GM19328 (cell line): Measurements from ENCODE around the gene SMIM35.

Experiments used
- ATAC-seq: cut with Tn5 transposase; IDR thresholded peaks from one replicate; pipeline ENCODE4 v1.9.1; 2021; ENCODE audit warnings: mild to moderate bottlenecking, moderate library complexity; ENCODE audit not compliant: unreplicated experiment

Gene SMIM35

DNA sequence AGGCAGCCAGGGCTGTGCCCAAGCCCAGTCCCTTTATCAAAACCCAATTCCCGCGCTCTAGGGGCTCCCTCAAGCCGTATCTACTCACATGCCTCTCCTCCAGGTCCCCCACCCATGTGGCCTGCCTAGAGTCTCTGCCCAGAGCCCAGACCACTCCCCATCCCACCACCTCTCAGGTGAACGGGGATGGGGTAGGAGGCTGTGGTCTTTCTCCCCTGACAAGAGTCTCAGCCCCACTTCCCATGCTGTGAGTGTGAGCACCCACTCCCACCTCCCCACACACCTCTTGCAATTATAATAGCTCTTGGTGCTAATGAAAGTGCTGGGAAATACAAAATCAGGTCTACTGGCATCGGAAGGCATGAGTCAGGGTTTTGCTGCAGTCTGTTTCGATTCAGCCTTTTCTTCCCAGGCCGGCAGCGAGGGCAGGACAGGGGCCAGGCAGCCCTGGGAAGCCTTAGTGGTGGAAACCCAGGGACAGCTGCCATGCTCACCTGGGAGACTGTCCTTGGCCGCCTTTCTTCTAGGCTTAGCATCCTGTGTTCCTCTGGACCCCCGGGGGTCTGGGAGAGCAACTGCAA is 26.6 kb downstream of the SMIM35 start:
- ATAC-seq: no peak

DNA sequence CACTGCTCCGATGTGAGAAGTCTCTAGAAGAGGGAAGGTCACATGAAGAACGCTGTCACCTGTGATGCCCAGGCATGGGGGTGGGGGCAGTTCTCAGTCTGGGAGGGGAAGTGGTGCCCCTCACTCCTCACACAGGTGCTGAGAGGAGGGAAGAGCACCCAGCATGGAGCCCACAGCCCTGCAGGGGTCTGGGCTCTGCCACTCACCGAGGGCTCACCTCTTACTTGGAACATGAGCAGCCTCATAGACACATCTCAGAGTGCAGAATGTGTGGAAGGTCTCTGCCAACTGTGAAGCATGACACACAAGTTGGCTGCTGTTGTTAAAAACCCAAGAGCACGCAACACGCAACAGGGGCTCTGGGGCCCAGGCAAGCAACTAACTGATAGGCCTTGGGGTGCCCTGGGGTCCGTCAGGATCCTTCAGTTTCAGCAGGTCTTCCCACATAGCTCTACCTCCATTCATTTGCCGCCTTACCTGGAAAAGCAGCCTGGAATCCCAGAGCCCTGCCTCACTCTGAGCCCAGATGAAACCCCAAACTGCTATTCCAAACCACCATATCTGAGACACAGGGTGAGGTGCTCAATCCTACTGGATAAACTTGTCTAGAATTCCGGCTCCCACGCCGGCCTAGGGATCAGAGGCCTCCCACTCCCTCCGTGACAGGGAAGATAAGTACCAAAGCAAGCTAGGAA is 27.4 kb downstream of the SMIM35 start:
- ATAC-seq: no peak

DNA sequence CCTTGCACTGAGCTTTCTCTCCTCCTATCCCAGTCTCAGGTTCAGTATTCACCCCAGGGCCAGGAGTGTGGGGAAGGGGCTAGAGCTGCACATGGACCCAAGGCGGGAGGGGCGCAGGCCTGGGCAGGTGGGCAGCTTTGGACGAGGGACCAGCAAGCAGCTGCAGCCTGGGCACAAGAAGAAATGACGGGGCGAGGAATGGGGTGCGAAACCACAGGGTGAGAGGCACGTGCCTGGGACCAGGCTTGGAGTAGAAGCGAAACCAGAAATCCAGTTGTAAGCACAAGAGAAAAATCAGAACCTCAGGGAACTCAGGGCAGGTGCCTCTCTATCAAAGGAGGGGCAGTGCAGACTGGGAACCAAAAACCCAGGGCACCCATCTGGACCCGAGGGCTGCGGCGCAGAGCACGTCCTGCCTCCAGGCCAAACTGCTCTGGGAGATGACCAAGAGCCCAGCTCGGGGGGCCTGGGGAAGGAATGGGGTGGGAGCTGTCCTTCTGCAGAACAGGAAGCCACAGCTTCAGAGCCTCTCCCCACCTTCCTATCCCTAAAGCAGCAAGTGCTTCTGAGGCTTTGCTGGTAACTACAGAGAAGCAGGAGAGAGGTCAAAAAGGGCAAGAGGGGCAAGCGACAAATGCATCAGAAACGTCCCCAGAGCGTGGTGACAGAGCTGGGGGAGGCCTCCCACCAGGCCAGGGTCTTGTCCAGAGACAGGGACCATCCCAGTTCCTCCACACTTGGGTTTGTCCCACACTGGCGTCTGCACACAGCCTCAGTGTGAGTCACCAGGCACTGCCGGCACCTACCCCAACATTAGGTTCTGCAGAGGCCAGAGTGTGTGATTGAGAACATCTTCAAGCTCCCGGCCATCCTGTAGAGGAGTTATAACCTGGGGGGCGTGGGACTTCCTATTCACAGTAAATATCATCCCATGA is 28.2 kb downstream of the SMIM35 start:
- ATAC-seq: no peak

DNA sequence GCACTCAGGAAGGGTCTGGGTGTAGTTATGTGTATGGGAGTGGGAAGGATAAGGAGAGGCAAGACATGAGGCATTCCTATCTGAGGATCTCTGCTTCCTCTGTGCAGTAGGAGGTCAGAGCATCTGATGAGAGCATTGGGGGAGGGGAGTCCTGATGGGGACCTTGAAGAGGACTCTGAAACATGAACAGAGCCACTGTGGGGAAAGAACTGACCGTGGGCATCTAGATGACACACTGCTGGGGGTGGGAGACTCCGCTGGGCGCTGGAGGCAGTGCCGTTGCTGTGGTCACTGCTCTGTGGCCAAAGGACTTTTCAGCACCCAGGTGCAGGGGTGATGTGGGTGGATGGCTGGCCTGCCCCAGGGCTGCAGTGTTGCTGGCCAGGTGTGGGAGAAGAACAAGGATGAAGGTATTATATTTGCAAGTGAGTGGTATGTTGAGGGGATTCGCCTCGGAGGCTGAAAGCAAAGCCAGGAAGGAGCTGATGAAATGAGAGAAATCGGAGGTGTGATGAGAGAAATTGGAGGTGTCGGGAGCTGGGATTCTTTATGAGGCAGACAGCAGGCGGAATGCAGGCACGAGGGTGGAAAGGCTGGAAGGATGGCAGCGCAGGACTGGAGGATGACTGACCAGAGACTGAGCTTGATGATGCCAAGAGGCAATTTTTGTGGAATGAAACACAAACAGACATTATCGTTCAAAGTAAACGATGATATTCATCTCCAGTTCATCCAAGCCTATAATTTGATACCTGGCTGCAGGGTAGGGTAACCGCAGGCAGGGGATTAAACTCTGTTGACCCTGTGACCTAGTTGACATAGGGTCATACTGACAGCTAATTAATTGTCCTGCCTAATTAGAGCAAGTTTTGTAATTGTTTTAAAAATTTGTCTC is 29.3 kb downstream of the SMIM35 start:
- ATAC-seq: no peak

DNA sequence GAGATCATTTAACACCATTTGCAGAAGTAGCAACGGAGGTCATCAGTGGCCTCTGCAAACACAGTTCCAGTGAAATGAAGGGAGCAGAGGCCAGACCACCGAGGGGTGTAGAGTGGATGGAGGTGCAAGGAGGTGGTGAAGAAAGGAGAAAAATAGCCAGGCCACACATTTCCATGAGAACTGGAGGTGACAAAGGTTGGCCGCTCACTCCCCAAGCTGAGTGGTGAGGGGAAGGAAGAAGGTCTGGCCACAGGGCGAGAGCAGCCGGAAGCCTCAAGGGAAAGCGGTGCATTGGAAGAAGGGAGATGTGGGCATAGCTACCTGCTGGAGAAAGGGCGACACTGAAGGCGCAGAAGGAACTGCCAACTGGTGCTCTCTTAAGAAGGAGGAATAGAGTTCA is 30.0 kb downstream of the SMIM35 start:
- no peak for ATAC-seq

DNA sequence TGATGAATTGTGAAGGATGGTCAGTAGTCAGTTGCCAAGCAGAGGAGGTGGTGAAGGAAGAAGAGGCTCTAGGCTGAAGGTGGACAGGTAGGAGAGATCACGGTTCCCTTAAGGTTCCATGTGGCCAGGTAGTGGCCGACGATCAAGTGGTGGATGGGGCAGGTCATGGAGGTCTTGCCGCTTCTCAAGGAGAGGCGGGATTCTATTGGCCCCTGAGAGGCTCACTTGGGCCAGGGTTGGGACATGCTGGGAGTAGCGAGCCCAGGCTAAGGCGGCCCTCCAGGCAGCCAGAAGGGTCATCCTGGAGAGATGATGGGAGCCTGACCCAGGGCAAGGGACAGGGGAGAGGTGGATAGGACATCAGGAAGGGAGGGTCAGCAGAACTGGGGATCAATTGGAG is 30.8 kb downstream of the SMIM35 start:
- ATAC-seq: no peak

DNA sequence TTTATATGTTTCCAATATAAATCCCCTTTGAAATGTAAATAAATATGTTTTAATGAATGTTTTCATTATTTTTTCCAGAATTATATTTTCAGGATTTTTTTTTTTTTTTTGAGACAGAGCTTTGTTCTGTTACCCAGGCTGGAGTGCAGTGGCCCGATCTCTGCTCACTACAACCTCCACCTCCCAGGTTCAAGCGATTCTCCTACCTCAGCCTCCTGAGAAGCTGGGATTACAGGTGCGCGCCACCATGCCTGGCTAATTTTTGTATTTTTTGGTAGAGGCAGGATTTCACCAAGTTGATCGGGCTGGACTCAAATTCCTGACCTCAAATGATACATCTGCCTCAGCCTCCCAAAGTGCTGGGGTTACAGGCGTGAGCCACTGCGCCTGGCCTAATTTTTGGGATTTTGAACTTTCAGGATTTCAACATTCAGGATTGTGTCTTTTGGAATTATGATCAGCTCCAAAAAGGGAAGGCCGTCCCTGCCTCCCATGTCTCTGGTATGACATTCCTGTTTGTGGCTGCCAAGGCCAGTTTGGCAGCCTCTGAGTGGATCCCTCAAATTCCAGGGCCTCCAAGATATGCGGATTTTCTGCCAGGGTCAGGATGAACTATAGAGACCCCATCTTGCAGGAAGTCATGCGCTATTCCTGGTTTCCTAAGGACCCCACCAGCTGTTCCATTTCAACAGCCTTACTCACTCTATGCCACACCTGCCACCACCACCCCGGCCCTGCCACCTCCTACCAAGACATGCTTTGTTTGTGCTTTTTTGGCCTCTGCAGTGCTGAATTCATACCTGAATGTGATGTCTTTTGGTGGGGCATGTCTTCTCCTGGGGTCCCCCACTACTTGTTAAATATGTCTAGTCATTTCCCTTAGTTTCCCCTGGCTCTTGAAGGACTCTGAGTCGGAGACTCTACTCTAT is 31.8 kb downstream of the SMIM35 start:
- no peak for ATAC-seq

DNA sequence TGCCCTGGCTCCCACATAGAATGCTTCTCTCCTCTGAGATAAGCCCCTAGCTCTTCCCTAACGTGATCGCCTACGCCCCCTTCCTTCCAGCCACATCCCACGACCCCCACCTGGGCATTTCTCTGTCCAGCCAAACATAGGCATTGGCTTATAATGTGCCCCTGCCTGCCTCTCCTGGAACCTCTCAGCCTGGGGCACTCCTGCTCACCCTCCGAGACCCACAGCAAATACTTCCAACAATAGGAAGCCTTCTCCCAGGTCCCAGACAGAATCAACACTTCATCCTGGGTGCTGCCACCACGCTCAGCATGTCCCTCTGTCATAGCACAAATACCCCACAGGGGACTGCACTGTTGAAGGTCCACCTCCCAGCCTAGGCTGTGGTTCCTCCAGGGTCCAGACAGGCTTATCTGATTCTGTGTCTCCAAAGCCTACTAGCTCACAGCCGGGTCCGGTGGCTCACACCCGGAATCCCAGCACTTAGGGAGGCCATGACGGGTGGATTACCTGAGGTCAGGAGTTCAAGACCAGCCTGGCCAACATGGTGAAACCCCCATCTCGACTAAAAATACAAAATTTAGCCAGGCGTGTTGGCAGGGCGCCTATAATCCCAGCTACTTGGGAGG is 34.1 kb downstream of the SMIM35 start:
- ATAC-seq: no peak

DNA sequence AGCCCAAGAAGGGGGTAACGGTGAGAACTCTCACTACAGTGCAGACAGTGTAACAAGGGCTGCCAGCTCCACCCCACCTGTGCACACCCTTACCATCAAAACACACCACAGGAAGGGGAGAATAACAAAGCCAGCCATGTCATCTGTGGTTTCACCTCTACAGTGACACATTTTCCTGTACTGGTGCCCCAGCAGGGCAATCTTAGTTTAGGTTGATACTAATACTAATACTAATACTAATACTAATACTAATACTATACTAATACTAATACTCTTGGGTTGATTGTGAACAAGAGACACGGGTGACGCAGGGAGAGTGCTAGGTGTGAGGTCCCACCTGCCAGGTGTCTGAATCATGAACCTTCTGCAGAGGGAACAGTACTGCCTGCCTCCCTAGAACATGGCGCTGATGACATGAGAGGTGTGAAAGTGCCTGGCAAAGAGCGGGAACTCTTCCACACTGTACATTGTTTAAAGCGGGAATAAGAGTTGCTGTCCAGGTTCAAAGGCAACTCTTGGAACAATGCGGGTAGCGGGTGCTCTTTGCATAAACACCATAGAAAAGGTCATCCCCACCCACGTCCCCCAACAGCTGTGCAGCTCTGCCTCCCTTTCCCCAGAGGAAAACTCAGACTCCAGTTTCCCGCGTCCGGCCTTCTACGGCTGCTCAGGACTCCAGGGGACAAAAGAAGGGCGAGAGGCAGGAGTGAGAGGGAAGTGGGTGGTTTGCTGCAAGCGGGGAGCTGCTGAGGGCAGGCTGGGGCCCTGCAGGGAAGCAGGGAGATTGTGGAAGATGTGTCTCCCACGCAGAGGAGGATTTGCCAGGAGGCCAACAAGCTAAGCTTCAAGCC is 34.9 kb downstream of the SMIM35 start:
- no peak for ATAC-seq

DNA sequence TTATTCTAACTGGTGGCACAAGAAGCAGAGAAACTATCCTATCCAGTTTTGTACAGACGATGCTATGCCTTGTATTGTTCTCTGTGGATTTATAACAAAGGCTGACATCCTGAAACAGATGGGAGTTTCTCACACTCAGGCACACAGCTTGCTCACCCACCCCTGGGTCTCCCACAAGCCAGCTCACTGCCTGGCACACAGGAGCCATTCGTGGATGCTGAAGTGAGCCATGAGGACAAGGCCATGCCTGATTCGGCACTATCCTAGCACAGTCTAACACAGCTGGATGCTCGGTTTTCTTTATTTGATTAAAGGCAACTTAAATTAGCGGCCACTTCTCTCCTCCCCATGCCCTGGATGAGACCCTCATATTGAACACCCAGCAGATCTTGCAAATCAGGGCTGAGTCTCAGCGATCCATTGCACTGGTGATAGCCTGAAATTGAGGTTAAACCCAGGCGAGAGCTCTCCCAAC is 35.6 kb downstream of the SMIM35 start:
- ATAC-seq: no peak

DNA sequence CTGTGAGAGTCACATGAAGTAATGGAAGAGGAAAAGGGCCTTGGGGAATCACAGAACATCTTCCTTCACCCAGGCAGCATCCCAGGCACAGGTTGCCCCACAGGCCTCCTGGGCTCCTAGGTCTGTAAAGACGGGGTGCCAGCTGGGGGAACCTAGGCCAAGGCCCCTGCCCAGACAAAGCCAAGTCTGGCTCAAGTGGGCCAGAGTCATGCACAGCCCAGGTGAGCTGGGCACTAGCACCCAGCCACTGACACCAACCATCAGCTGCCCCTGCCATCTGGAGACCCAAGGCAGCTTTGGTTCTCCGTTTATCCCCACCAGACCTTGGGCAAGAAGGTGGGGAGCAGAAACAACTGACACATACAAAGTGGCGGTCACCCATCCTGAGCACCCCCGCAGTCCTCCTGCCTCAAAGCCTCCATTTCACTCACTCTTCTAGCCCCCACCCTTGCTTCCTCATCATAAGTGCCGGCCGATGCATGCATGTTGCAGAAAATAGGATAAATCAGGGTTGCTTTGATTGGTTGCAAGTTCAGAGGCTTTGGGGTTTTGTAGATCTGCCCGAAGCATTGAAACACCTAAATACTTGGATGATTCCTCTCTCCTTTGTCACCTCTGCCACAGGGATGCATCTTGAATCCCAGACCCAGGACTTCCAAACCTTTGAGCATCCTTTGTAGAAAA is 36.4 kb downstream of the SMIM35 start:
- no peak for ATAC-seq

DNA sequence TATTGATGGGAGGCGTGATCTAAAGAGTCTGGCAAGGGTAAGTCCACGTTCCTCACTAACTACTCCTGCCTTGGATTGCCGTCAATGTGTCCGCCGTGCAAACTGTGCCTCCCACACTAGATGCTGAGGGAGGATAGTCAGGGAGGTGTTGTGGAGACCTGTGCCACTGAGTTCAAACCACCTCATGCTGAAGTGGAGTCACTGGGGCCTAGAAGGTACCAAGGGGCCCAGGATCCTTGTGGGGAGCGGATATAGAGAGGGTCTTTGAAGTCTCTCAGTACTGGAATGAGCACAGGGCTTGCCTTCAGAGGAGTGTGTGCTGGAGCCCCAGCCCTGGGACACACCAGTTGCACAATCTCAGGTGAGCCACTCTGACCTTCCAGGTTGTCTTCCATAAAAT is 37.0 kb downstream of the SMIM35 start:
- ATAC-seq: no peak

DNA sequence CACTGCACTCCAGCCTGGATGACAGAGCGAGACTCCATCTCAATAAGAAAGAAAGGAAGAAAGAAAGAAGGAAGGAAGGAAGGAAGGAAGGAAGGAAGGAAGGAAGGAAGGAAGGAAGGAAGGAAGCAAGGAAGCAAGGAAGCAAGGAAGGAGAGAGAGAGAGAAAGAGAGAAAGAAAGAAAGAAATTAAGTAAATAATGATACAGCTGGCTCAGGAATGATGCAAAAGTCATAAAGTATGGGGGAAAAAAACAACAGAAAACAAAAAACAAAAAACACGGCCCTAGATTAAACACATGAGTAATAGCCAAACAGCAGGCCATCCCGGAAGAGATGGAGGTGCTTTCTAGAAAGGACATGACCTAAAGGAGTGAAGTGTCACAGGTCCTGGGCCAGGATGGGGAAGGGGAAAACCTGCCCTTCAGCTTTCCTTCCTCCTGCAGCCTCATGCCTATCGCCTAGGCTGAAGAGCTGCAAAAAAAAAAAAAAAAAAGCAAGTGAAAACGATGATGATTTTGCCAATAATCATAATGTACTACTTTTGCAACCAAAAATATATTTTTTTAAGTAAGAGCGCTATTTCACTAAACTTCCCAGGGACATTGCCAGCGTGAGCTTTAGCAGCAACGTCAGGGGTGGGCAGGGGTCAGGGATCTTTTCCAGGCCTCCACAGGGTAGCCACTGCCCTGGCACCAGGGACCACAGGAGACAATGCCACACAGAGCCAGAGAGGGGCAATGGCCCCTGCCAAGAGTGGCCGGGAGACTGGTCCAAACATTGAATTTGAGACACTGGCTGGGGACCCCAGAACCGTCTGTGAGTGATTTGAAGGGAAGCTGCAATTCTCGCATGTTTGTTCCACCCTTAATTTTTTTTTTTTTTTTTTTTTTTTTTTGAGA is 38.0 kb downstream of the SMIM35 start:
- no peak for ATAC-seq

DNA sequence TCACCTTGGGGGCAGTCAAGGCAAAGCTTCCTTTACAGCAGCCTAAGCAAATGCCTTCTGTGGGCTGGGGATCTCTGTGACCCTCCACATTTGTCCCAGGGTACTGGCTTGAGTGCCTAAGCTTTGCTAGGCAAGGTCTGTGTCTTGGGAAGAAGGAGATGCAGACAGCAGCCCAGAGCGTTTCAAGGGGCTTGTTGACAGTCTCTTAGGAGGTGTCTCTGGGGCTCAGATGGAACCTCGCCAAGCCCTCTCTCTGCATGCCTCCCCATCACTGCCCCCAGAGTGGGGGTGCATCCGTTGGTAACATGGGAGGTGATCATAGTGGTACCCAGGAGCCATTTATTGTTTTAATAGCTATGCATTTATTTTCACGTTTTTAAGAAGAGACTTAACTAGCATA is 39.0 kb downstream of the SMIM35 start:
- ATAC-seq: no peak

DNA sequence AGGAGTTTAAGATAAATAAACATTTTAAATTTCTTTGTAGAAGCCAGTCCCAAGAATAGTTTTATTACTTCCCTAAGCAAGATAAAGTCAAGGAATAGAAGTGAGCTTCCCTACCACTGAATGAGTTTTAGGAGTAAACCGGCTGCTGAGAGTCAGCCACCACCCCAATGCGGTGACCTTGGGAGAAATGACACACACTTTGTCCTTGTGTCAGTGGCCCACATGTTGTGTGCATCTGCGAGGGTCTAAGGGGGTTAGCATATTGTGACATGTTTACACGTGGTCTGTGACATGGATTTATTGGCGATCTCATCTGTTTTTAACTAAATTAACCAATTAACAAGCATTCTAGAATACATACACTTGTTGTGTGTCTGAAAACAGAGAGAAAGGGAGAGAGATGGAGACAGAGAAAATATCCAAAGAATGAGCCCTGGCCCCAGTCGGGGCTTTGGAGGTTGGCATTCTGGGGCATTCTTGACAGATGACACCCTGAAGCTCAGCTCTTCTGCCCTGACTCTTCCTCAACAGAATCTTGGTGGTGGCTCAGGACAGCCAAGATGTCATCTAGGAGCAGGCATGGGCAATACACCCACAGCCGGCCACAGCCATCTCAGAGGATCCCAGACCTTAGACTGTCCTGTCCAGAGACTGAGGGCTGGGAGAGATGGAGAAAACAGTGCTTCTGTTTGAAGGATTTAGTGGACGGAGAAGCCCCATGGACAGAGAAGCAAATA is 39.6 kb downstream of the SMIM35 start:
- ATAC-seq: no peak
